GM12875 (cell line): ENCODE data around the gene ASPSCR1.

Experiments used
- H3K4me3 ChIP-seq: one replicate; pipeline ENCODE4 v1.5.1; 2011; ENCODE audit warnings: low read depth, low read length, control low read depth
- CTCF ChIP-seq: IDR thresholded peaks from 2 replicates; pipeline ENCODE4 v1.5.1; 2011; ENCODE audit warnings: low read depth, mild to moderate bottlenecking, control low read depth, inconsistent platforms, low read length, moderate library complexity, borderline replicate concordance; ENCODE audit not compliant: insufficient read depth

The ASPSCR1 gene, protein sequence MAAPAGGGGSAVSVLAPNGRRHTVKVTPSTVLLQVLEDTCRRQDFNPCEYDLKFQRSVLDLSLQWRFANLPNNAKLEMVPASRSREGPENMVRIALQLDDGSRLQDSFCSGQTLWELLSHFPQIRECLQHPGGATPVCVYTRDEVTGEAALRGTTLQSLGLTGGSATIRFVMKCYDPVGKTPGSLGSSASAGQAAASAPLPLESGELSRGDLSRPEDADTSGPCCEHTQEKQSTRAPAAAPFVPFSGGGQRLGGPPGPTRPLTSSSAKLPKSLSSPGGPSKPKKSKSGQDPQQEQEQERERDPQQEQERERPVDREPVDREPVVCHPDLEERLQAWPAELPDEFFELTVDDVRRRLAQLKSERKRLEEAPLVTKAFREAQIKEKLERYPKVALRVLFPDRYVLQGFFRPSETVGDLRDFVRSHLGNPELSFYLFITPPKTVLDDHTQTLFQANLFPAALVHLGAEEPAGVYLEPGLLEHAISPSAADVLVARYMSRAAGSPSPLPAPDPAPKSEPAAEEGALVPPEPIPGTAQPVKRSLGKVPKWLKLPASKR

GRCh38 chr17:81977211-81977808, at the start of gene ASPSCR1:
ASPSCR1 (plus strand) TSS chr17:81977629; CDS start chr17:81977647, 18 bp downstream.
- peak within 1 kb of the TSS; percentile 93 for H3K4me3 ChIP-seq
- TF ChIP-seq CTCF: no peak

DNA sequence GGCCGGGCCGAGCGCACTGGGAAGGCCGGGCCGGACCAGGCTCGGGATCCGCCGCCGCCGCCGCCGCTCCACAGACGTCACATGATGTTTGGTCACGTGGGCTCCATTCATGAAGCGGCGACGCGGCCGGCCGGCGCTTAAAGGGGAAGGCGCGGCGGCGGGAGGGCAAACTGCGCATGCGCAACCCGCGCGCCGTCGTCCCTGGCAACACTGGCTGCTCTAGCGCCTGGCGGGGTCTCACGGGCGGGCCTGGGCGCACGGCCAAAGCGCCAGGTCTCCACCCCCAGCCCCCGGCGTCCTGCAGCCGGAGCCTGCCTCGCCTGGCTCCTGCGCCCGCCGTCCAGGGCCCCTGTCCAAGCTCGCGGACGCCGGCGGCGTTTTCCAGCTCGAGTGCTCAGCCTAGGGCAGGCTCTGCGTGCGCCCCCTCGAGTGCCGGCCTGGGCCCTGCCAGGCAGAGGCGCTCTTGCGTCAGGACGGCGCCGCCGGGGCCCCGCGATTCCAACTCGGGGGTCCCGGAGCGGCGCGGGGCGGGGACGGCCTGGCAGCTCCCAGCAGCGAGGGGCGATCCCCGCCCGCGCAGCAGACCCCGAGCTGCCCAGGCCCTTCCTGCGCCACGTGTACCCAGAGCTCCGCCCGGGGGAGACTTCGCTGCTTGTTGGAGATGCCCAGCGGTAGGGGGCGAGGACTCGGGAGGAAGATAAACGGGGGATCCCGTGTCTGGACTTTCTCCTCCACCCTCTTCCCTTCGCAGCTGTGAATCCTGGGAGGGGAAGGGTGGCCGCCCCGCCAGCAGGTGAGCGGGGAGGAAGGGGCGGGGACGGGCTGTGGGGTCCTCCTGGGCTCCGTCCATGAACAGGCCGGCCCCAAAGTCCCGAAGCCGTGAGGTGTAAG, 49.5 kb upstream of the ASPSCR1 start, which contains the start of gene MAFG:
MAFG (minus strand) TSS at position 83 of the 891 bp plus-strand sequence. CDS start 4,550 bp downstream, outside the sequence.
- peak; percentile 50 for TF ChIP-seq CTCF
- peak within 1 kb of the TSS; percentile 84 for H3K4me3 ChIP-seq

DNA sequence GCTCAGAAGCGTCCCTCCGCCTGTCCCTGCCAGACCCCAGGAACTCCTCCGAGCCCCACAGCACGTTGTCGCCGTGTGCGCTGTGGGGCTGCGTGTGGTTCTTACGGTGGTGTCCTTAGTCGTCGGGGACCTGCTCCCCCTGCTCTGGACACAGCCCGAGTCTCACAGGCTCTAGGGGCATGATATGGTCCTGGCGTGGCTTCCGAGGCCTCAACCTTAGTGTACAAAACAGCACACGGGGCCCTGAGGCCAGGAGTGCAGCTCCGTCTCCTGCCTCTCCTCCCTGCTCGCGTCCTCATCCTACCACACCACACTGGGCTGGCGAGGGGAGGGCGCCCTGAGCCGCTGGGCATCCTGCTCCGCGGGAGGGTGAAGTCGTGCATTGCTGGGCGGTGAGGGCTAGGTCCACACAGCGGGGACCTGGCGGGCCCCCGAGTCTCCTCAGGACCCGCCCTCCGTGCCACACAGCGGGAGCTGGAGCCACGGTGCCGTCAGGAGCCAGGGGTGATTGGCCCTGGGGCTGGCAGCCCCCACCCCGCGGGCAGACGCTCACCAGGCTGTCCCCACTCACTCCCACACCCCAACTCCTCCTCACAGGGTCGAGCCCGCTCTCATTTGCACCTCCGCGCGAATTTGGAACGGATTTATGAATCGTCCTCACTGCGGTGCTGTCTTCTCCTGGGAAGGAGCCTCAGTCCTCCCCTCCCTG, 48.7 kb upstream of the ASPSCR1 start:
- TF ChIP-seq CTCF: no peak
- H3K4me3 ChIP-seq: peak overlapping the region; percentile 84

GRCh38 chr17:81929253-81930141, 47.9 kb upstream of the ASPSCR1 start:
- no peak overlapping the region for H3K4me3 ChIP-seq
- TF ChIP-seq CTCF: no peak

GRCh38 chr17:81930142-81931125, 47.0 kb upstream of the ASPSCR1 start:
- TF ChIP-seq CTCF: no peak
- no peak overlapping the region for H3K4me3 ChIP-seq
